K562 (cell line): ENCODE results near the gene BMP10. TPM values are rescaled to one million over a fixed set of nuclear protein-coding genes. Genes with fewer than 3 reads are reported as not detected.

Source experiments
- CREB3 ChIP-seq: fragments of 450-650 bp; conservative IDR thresholded peaks from 2 replicates; pipeline ENCODE4 v1.6.1; 2016; ENCODE audit warnings: missing genetic modification characterization, low read depth, mild to moderate bottlenecking, missing compliant biosample characterization, moderate library complexity
- EP300 ChIP-seq: IDR thresholded peaks from 2 replicates; pipeline ENCODE4 v1.6.1; 2012; ENCODE audit warnings: low read length, improper control_type of control experiment
- ETV5 ChIP-seq: sonication (generic); formaldehyde crosslinking; IDR thresholded peaks from 2 replicates; pipeline ENCODE4 v1.4.0; 2020; ENCODE audit warnings: low read depth, mild to moderate bottlenecking, missing genetic modification reagents
- FOXA3 ChIP-seq, 2 experiments: fragments of 450-650 bp in 1 of 2; sonication (generic) in 1 of 2; formaldehyde crosslinking; IDR thresholded peaks in 1 of 2; conservative IDR thresholded peaks in 1 of 2; 2 replicates each; pipeline versions ENCODE4 v1.4.0 to v1.8.0; 2020 to 2022; ENCODE audit warnings: mild to moderate bottlenecking in 2 of 2, missing genetic modification reagents in 1 of 2
- FOXJ2 ChIP-seq: fragments of 200-800 bp; sonication (Bioruptor generic); IDR thresholded peaks from 2 replicates; pipeline ENCODE4 v1.6.1; 2016; ENCODE audit warnings: missing genetic modification characterization, missing compliant biosample characterization
- GATA2 ChIP-seq: sonication (generic); formaldehyde crosslinking; IDR thresholded peaks from 2 replicates; pipeline ENCODE4 v1.4.0; 2020; ENCODE audit warnings: mild to moderate bottlenecking, missing genetic modification reagents
- GTF2F1 ChIP-seq: IDR thresholded peaks from 2 replicates; pipeline ENCODE4 v1.6.1; 2011; ENCODE audit warnings: low read depth, low read length, improper control_type of control experiment
- HOXB6 ChIP-seq: fragments of 250-450 bp; sonication (Bioruptor Pico); IDR thresholded peaks from 2 replicates; pipeline ENCODE4 v1.5.1; 2022; ENCODE audit warnings: mild to moderate bottlenecking, borderline replicate concordance
- MAFK ChIP-seq: IDR thresholded peaks from 2 replicates; pipeline ENCODE4 v1.6.1; 2011; ENCODE audit warnings: low read length, improper control_type of control experiment
- NRF1 ChIP-seq, 2 experiments: fragments of 450-650 bp; IDR thresholded peaks in 1 of 2; conservative IDR thresholded peaks in 1 of 2; 2 replicates each; pipeline ENCODE4 v1.6.1; 2014; ENCODE audit warnings: mild to moderate bottlenecking in 2 of 2
- RBM17 ChIP-seq: fragments of 200-400 bp; formaldehyde crosslinking; IDR thresholded peaks from 2 replicates; pipeline ENCODE4 v1.6.1; 2017; ENCODE audit warnings: low read depth, mild to moderate bottlenecking, low read length, borderline replicate concordance
- SMARCA4 ChIP-seq: fragments of 450-650 bp; IDR thresholded peaks from 2 replicates; pipeline ENCODE4 v1.6.1; 2016
- STAT5A ChIP-seq: IDR thresholded peaks from 2 replicates; pipeline ENCODE4 v1.6.1; 2012; ENCODE audit warnings: low read length, inconsistent platforms, borderline replicate concordance
- XRCC3 ChIP-seq: fragments of 450-650 bp; IDR thresholded peaks from 2 replicates; pipeline ENCODE4 v1.6.1; 2017; ENCODE audit warnings: mild to moderate bottlenecking, moderate library complexity
- ZKSCAN3 ChIP-seq: fragments of 250-450 bp; sonication (Bioruptor Pico); IDR thresholded peaks from 2 replicates; pipeline ENCODE4 v1.4.0; 2020
- ZNF133 ChIP-seq: fragments of 250-450 bp; sonication (Bioruptor Pico); IDR thresholded peaks from 2 replicates; pipeline ENCODE4 v1.4.0; 2020; ENCODE audit warnings: mild to moderate bottlenecking
- ZNF224 ChIP-seq: sonication (generic); formaldehyde crosslinking; IDR thresholded peaks from 2 replicates; pipeline ENCODE4 v1.8.0; 2022; ENCODE audit warnings: mild to moderate bottlenecking, missing genetic modification reagents
- ZNF518B ChIP-seq: fragments of 250-450 bp; sonication (Bioruptor Pico); IDR thresholded peaks from 2 replicates; pipeline ENCODE4 v1.5.0; 2021; ENCODE audit warnings: mild to moderate bottlenecking, moderate library complexity
- ZNF644 ChIP-seq: fragments of 200-800 bp; sonication (Bioruptor generic); IDR thresholded peaks from 2 replicates; pipeline ENCODE4 v1.6.1; 2016; ENCODE audit warnings: low read depth, missing genetic modification characterization, missing compliant biosample characterization
- ZNF766 ChIP-seq: fragments of 200-800 bp; sonication (Bioruptor generic); conservative IDR thresholded peaks from 2 replicates; pipeline ENCODE4 v1.6.1; 2016; ENCODE audit warnings: missing genetic modification characterization, missing compliant biosample characterization
- polyA plus RNA-seq, 8 experiments: library from polyadenylated mRNA; depleted of rRNA in 4 of 8; stranded (reverse) in 5 of 8; unstranded in 3 of 8; fragments of >200 nt; fragmentation: Nextera tagmentation in 2 of 8; fragmentation: Illumina TruSeq in 1 of 8; extraction: Ambion mirVana in 2 of 8; extraction: Trizol in 1 of 8; gene quantifications; 2 replicates each; pipeline versions ENCODE4 v1.2.1 to v1.2.3, GENCODE V29; 2011 to 2014; ENCODE audit warnings: inconsistent platforms in 1 of 8, missing spikeins in 1 of 8
- total RNA-seq, 7 experiments: library from RNA; depleted of rRNA in 6 of 7; stranded (reverse); fragments of >200 nt in 6 of 7; fragmentation: Illumina TruSeq in 2 of 7; extraction: Trizol in 2 of 7; gene quantifications; 2 replicates each; pipeline versions ENCODE4 v1.2.1 to v1.2.3, GENCODE V29; 2011 to 2021; ENCODE audit warnings: low replicate concordance in 1 of 7
- TF ChIP-seq, protein P1 (sequence below): fragments of 450-650 bp; IDR thresholded peaks from 2 replicates; pipeline ENCODE4 v1.7.1; 2018; ENCODE audit warnings: mild to moderate bottlenecking, low read depth; ENCODE audit not compliant: partially characterized antibody
- TF ChIP-seq, protein P2 (sequence below): sonication (generic); formaldehyde crosslinking; IDR thresholded peaks from 2 replicates; pipeline ENCODE4 v1.8.0; 2022; ENCODE audit warnings: missing genetic modification reagents, mild to moderate bottlenecking, moderate library complexity, borderline replicate concordance

The BMP10 gene
- total and polyA plus RNA-seq, 9 of the 15 experiments (the other 6 are each of a cell fraction or from before 2014, with no cell fraction given), result 0.11 to 0.91 (median 0.43) TPM

- TF ChIP-seq, protein P1, sequence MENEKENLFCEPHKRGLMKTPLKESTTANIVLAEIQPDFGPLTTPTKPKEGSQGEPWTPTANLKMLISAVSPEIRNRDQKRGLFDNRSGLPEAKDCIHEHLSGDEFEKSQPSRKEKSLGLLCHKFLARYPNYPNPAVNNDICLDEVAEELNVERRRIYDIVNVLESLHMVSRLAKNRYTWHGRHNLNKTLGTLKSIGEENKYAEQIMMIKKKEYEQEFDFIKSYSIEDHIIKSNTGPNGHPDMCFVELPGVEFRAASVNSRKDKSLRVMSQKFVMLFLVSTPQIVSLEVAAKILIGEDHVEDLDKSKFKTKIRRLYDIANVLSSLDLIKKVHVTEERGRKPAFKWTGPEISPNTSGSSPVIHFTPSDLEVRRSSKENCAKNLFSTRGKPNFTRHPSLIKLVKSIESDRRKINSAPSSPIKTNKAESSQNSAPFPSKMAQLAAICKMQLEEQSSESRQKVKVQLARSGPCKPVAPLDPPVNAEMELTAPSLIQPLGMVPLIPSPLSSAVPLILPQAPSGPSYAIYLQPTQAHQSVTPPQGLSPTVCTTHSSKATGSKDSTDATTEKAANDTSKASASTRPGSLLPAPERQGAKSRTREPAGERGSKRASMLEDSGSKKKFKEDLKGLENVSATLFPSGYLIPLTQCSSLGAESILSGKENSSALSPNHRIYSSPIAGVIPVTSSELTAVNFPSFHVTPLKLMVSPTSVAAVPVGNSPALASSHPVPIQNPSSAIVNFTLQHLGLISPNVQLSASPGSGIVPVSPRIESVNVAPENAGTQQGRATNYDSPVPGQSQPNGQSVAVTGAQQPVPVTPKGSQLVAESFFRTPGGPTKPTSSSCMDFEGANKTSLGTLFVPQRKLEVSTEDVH, result no peak
- peak; percentile 98 for TF ChIP-seq ETV5 (CRISPR knock-in tag)
- TF ChIP-seq GTF2F1, result no peak
- peak in 1 of 2 experiments; percentile 62; a peak in 2 of 4 replicates for TF ChIP-seq FOXA3 (CRISPR knock-in tag; conservative IDR thresholded peaks at IDR 0.05 in 1 of 2, IDR thresholded peaks at IDR 0.05 in 1 of 2)
- TF ChIP-seq MAFK, result no peak
- no peak for TF ChIP-seq ZNF133
- TF ChIP-seq GATA2, result peak; percentile 69
- TF ChIP-seq, protein P2, sequence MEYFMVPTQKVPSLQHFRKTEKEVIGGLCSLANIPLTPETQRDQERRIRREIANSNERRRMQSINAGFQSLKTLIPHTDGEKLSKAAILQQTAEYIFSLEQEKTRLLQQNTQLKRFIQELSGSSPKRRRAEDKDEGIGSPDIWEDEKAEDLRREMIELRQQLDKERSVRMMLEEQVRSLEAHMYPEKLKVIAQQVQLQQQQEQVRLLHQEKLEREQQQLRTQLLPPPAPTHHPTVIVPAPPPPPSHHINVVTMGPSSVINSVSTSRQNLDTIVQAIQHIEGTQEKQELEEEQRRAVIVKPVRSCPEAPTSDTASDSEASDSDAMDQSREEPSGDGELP (CRISPR knock-in tag), result no peak
- TF ChIP-seq ZNF766 (CRISPR knock-in tag), result peak; percentile 94
- peak; percentile 95 for TF ChIP-seq SMARCA4
- no peak for TF ChIP-seq XRCC3
- no peak; the same call in 1 of the 2 replicates for TF ChIP-seq ZNF644 (tag)
- TF ChIP-seq FOXJ2 (tag), result peak; percentile 90
- no peak for TF ChIP-seq HOXB6 (CRISPR knock-in tag)
- TF ChIP-seq RBM17, result no peak
- peak; percentile 66; the same call in 1 of the 2 replicates for TF ChIP-seq STAT5A
- no peak for TF ChIP-seq ZKSCAN3 (CRISPR knock-in tag)
- no peak for TF ChIP-seq ZNF224 (CRISPR knock-in tag)
- peak; percentile 88 for TF ChIP-seq EP300
- no peak for TF ChIP-seq CREB3 (tag)
- TF ChIP-seq NRF1 (conservative IDR thresholded peaks at IDR 0.05 in 1 of 2, IDR thresholded peaks at IDR 0.05 in 1 of 2), result no peak
- no peak for TF ChIP-seq ZNF518B (CRISPR knock-in tag)
Measured at GRCh38 chr2:68849579-68850030, 21.6 kb downstream of the BMP10 start (continued).
